ENCODE results near the gene SLMAP. TPM values are rescaled to one million over a fixed set of nuclear protein-coding genes. Genes with fewer than 3 reads are reported as not detected.

SLMAP gene
- total and polyA plus RNA-seq, 2 of the 4 experiments (the other 2 are of a cell fraction), result 15.5 to 26.5 TPM

DNA sequence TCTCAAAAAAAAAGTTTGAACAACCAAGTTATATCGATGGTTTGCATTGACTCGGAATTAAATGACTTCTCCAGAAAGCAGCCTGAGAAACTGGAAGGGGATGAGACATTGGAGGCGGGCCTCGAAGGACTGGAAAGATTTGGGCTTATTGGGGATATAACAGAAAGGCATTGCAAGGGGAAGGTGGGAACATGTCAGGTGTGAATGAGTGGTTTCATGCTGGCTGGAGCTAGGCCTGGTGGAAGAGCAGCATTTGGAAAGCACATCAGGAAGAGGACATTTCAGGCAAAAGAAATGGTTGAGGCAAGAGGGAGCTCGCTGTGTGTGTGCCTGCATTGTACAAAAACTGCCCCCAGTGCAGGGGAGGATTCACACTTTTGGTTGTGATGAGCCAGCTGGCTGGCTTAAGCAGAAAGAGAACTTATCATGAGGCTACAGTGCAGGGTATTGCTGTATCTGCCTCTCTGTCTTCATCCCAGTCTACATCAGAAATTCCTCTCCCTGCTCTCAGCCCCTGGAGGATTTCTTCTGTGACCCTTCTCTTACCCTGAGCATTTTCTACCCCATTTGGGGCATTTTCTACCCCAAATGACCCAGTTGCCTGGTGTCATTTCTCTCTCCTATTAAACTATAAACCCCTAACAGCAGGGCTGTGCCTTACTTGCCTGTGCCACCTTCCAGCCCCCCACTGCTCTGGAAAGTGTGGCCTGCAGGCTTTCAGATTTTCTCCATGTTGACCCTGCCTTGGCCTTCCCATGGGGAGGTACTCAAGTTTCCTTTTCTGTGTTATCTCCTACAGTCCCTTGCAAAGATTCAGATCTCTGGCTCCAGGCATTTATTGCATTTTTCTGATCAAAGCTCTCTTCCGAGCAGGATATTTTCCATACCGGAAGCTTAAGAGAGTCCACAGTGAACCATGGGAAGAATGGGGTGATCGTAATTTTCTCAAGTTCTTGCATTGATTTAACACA is 187.7 kb downstream of the SLMAP start:
- Histone ChIP-seq H3K27me3 (ENCODE audit: control insufficient read depth, insufficient read depth, low read length) (no peaks in the 10 kb centered on the region), H4K5ac (ENCODE audit: low read depth, low read length) (no peak overlapping the region), H3K9me3 (ENCODE audit: control insufficient read depth, insufficient read depth, low read length) (peaks cover 3% of the 10 kb centered on the region), H2AK9ac (replicated peaks; ENCODE audit: low read depth, low read length, poor library complexity) (no peak overlapping the region), H4K8ac (ENCODE audit: low read depth in 2 of 2, low read length in 2 of 2) (no peak overlapping the region), H4K20me1 (ENCODE audit: insufficient read depth, low read length) (no peaks in the 10 kb centered on the region), H3K18ac (ENCODE audit: low read depth, low read length) (no peak overlapping the region), H2BK20ac (ENCODE audit: low read depth, low read length) (no peak overlapping the region), H2AK5ac (ENCODE audit: low read depth, low read length) (no peak overlapping the region), H3K9ac (ENCODE audit: low read depth, low read length) (no peak overlapping the region), H3K79me1 (ENCODE audit: low read depth in 1 of 2, low read length in 2 of 2) (no peaks in the 10 kb centered on the region), H2BK120ac (ENCODE audit: low read depth, low read length) (no peak overlapping the region), H3K56ac (ENCODE audit: extremely low read depth, insufficient read depth, low read length) (no peak overlapping the region), H3K23ac (ENCODE audit: low read depth, low read length) (no peak overlapping the region), H3K4me3 (ENCODE audit: insufficient read depth, low read depth, low read length) (no peak overlapping the region), H3K14ac (replicated peaks; ENCODE audit: low read depth, low read length) (no peak overlapping the region), H3K4me1 (ENCODE audit: control insufficient read depth, insufficient read depth, low read length) (peaks cover 2% of the 10 kb centered on the region), H3K9me1 (ENCODE audit: insufficient read depth, low read length) (no peaks in the 10 kb centered on the region), H2BK15ac (ENCODE audit: low read depth, low read length) (no peak overlapping the region), H2BK5ac (ENCODE audit: low read depth, low read length, poor library complexity, severe bottlenecking) (no peak overlapping the region), H3K4me2 (ENCODE audit: low read depth, low read length) (no peak overlapping the region), H3K27ac (ENCODE audit: insufficient read depth, low read length) (no peak overlapping the region), H4K91ac (ENCODE audit: insufficient read depth, low read depth, low read length) (no peak overlapping the region), H3K36me3 (ENCODE audit: control insufficient read depth, insufficient read depth, low read length) (peaks cover 3% of the 10 kb centered on the region; the same call in 1 of the 2 replicates), H3K4ac (ENCODE audit: low read depth, low read length) (no peak overlapping the region; the same call in 1 of the 2 replicates), H2AFZ (replicated peaks; ENCODE audit: low read length, poor library complexity) (no peak overlapping the region)
- peak; percentile 34 for ATAC-seq (ENCODE audit: low read depth)
- CTCF ChIA-PET, result no interaction called here
- dilution Hi-C loops (cut with HindIII; ENCODE audit: low sequenced_read_pairs, unreplicated experiment), result no loop called here
- no TSS peak for BruUV-seq (replicated peaks)
- no peak for DNase-seq
- TF ChIP-seq, protein P1, sequence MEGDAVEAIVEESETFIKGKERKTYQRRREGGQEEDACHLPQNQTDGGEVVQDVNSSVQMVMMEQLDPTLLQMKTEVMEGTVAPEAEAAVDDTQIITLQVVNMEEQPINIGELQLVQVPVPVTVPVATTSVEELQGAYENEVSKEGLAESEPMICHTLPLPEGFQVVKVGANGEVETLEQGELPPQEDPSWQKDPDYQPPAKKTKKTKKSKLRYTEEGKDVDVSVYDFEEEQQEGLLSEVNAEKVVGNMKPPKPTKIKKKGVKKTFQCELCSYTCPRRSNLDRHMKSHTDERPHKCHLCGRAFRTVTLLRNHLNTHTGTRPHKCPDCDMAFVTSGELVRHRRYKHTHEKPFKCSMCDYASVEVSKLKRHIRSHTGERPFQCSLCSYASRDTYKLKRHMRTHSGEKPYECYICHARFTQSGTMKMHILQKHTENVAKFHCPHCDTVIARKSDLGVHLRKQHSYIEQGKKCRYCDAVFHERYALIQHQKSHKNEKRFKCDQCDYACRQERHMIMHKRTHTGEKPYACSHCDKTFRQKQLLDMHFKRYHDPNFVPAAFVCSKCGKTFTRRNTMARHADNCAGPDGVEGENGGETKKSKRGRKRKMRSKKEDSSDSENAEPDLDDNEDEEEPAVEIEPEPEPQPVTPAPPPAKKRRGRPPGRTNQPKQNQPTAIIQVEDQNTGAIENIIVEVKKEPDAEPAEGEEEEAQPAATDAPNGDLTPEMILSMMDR (conservative IDR thresholded peaks at IDR 0.05; ENCODE audit: low read depth, low read length), result no peak
- TF ChIP-seq, protein P2, sequence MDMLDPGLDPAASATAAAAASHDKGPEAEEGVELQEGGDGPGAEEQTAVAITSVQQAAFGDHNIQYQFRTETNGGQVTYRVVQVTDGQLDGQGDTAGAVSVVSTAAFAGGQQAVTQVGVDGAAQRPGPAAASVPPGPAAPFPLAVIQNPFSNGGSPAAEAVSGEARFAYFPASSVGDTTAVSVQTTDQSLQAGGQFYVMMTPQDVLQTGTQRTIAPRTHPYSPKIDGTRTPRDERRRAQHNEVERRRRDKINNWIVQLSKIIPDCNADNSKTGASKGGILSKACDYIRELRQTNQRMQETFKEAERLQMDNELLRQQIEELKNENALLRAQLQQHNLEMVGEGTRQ (IDR thresholded peaks at IDR 0.05; ENCODE audit: low read depth, low read length), result no peak
- no peak for TF ChIP-seq MAFK (IDR thresholded peaks at IDR 0.05; ENCODE audit: low read depth, low read length)
- TF ChIP-seq RCOR1 (IDR thresholded peaks at IDR 0.05; ENCODE audit: insufficient replicate concordance, low read length), result no peak
- no peak for TF ChIP-seq MAZ (IDR thresholded peaks at IDR 0.05; ENCODE audit: borderline replicate concordance, low read depth, low read length)
- TF ChIP-seq CEBPB (IDR thresholded peaks at IDR 0.05; ENCODE audit: low read depth, low read length), result no peak
- TF ChIP-seq NFE2L2 (IDR thresholded peaks at IDR 0.05; ENCODE audit: low read depth, low read length), result no peak
- no peak for TF ChIP-seq FOS (IDR thresholded peaks at IDR 0.05; ENCODE audit: low read depth, low read length)
- TF ChIP-seq BHLHE40 (IDR thresholded peaks at IDR 0.05; ENCODE audit: low read depth, low read length), result no peak
- in situ Hi-C loops (cut with MboI; ENCODE audit: low sequenced_read_pairs), result no loop called here
- POLR2A ChIA-PET (ENCODE audit: unreplicated experiment), result no interaction called here
- intact Hi-C loops (cut with micrococcal nuclease), result no loop called here
- whole genome bisulfite sequencing, 2 experiments (ENCODE audit: extremely low coverage in 2 of 2, insufficient read length in 1 of 2), result 87% methylated on average over 5 of the region's 8 CpGs; no CpG with 5 or more reads in 1 of the 2 experiments
